ENCODE data around the gene AMIGO1.

Gene AMIGO1

GRCh38 chr1:109542657-109543056 is 33.1 kb upstream of the AMIGO1 start:
- Histone ChIP-seq H3K4me1 (ENCODE audit: control insufficient read depth, insufficient read depth, low read length, poor library complexity, severe bottlenecking) (peaks cover 16% of the 10 kb centered on the region), H3K36me3 (ENCODE audit: control insufficient read depth, insufficient read depth, low read length) (no peaks in the 10 kb centered on the region), H3K4me3 (ENCODE audit: insufficient read depth, low read depth, low read length, poor library complexity, severe bottlenecking) (no peak overlapping the region), H3K9me3 (ENCODE audit: control insufficient read depth, low read length) (no peaks in the 10 kb centered on the region), H3K27me3 (replicated peaks; ENCODE audit: control insufficient read depth, insufficient read depth, low read length, poor library complexity, severe bottlenecking) (no peaks in the 10 kb centered on the region), H3K27ac (ENCODE audit: insufficient read depth, low read length, poor library complexity, severe bottlenecking) (no peak overlapping the region)
- no peak for DNase-seq

- no peaks in the 10 kb centered on the region for H3K27me3 ChIP-seq (replicated peaks; ENCODE audit: control insufficient read depth, insufficient read depth, low read length, poor library complexity, severe bottlenecking)
- no peak for DNase-seq
- peaks cover under 1% of the 10 kb centered on the region for H3K4me1 ChIP-seq (ENCODE audit: control insufficient read depth, insufficient read depth, low read length, poor library complexity, severe bottlenecking)
- H3K4me3 ChIP-seq (ENCODE audit: insufficient read depth, low read depth, low read length, poor library complexity, severe bottlenecking), result no peak overlapping the region
- no peak overlapping the region for H3K27ac ChIP-seq (ENCODE audit: insufficient read depth, low read length, poor library complexity, severe bottlenecking)
- H3K9me3 ChIP-seq (ENCODE audit: control insufficient read depth, low read length), result no peaks in the 10 kb centered on the region
- H3K36me3 ChIP-seq (ENCODE audit: control insufficient read depth, insufficient read depth, low read length), result no peaks in the 10 kb centered on the region
Observed at GRCh38 chr1:109541102-109541501, 31.6 kb upstream of the AMIGO1 start.

GRCh38 chr1:109539676-109540075 is 30.1 kb upstream of the AMIGO1 start, which contains the start of gene GPR61:
Gene GPR61, plus strand, starts transcription at chr1:109539872. Its CDS starts 3,151 bp downstream, at chr1:109543023.
- H3K36me3 ChIP-seq (ENCODE audit: control insufficient read depth, insufficient read depth, low read length), result no peaks in the 10 kb centered on the region
- no peak within 1 kb of the TSS for H3K27ac ChIP-seq (ENCODE audit: insufficient read depth, low read length, poor library complexity, severe bottlenecking)
- DNase-seq, result no peak
- no peak within 1 kb of the TSS for H3K4me3 ChIP-seq (ENCODE audit: insufficient read depth, low read depth, low read length, poor library complexity, severe bottlenecking)
- no peaks in the 10 kb centered on the region for H3K9me3 ChIP-seq (ENCODE audit: control insufficient read depth, low read length)
- no peaks in the 10 kb centered on the region for H3K4me1 ChIP-seq (ENCODE audit: control insufficient read depth, insufficient read depth, low read length, poor library complexity, severe bottlenecking)
- H3K27me3 ChIP-seq (replicated peaks; ENCODE audit: control insufficient read depth, insufficient read depth, low read length, poor library complexity, severe bottlenecking), result no peaks in the 10 kb centered on the region

GRCh38 chr1:109538827-109539555 is 29.5 kb upstream of the AMIGO1 start:
- Histone ChIP-seq H3K36me3 (ENCODE audit: control insufficient read depth, insufficient read depth, low read length) (no peaks in the 10 kb centered on the region), H3K9me3 (ENCODE audit: control insufficient read depth, low read length) (no peaks in the 10 kb centered on the region), H3K4me3 (ENCODE audit: insufficient read depth, low read depth, low read length, poor library complexity, severe bottlenecking) (no peak overlapping the region), H3K27ac (ENCODE audit: insufficient read depth, low read length, poor library complexity, severe bottlenecking) (no peak overlapping the region), H3K27me3 (replicated peaks; ENCODE audit: control insufficient read depth, insufficient read depth, low read length, poor library complexity, severe bottlenecking) (no peaks in the 10 kb centered on the region), H3K4me1 (ENCODE audit: control insufficient read depth, insufficient read depth, low read length, poor library complexity, severe bottlenecking) (no peaks in the 10 kb centered on the region)
- no peak for DNase-seq

- Histone ChIP-seq H3K27ac (ENCODE audit: insufficient read depth, low read length, poor library complexity, severe bottlenecking) (no peak overlapping the region), H3K9me3 (ENCODE audit: control insufficient read depth, low read length) (no peaks in the 10 kb centered on the region), H3K27me3 (replicated peaks; ENCODE audit: control insufficient read depth, insufficient read depth, low read length, poor library complexity, severe bottlenecking) (no peaks in the 10 kb centered on the region), H3K36me3 (ENCODE audit: control insufficient read depth, insufficient read depth, low read length) (no peaks in the 10 kb centered on the region), H3K4me1 (ENCODE audit: control insufficient read depth, insufficient read depth, low read length, poor library complexity, severe bottlenecking) (peaks cover 2% of the 10 kb centered on the region), H3K4me3 (ENCODE audit: insufficient read depth, low read depth, low read length, poor library complexity, severe bottlenecking) (no peak overlapping the region)
- DNase-seq, result no peak
Observed at GRCh38 chr1:109537450-109538178, 28.1 kb upstream of the AMIGO1 start.

- Histone ChIP-seq H3K4me1 (ENCODE audit: control insufficient read depth, insufficient read depth, low read length, poor library complexity, severe bottlenecking) (peaks cover 18% of the 10 kb centered on the region), H3K9me3 (ENCODE audit: control insufficient read depth, low read length) (no peaks in the 10 kb centered on the region), H3K4me3 (ENCODE audit: insufficient read depth, low read depth, low read length, poor library complexity, severe bottlenecking) (no peak overlapping the region), H3K27ac (ENCODE audit: insufficient read depth, low read length, poor library complexity, severe bottlenecking) (no peak overlapping the region), H3K27me3 (replicated peaks; ENCODE audit: control insufficient read depth, insufficient read depth, low read length, poor library complexity, severe bottlenecking) (no peaks in the 10 kb centered on the region), H3K36me3 (ENCODE audit: control insufficient read depth, insufficient read depth, low read length) (no peaks in the 10 kb centered on the region)
- DNase-seq, result no peak
Observed at GRCh38 chr1:109535971-109536491, 26.5 kb upstream of the AMIGO1 start.

GRCh38 chr1:109535481-109535880 is 26.0 kb upstream of the AMIGO1 start:
- H3K36me3 ChIP-seq (ENCODE audit: control insufficient read depth, insufficient read depth, low read length), result no peaks in the 10 kb centered on the region
- H3K4me3 ChIP-seq (ENCODE audit: insufficient read depth, low read depth, low read length, poor library complexity, severe bottlenecking), result no peak overlapping the region
- H3K4me1 ChIP-seq (ENCODE audit: control insufficient read depth, insufficient read depth, low read length, poor library complexity, severe bottlenecking), result peaks cover 22% of the 10 kb centered on the region
- H3K9me3 ChIP-seq (ENCODE audit: control insufficient read depth, low read length), result no peaks in the 10 kb centered on the region
- DNase-seq, result no peak
- H3K27ac ChIP-seq (ENCODE audit: insufficient read depth, low read length, poor library complexity, severe bottlenecking), result no peak overlapping the region
- H3K27me3 ChIP-seq (replicated peaks; ENCODE audit: control insufficient read depth, insufficient read depth, low read length, poor library complexity, severe bottlenecking), result no peaks in the 10 kb centered on the region

GRCh38 chr1:109534307-109534858 is 24.9 kb upstream of the AMIGO1 start:
- Histone ChIP-seq H3K27ac (ENCODE audit: insufficient read depth, low read length, poor library complexity, severe bottlenecking) (no peak overlapping the region), H3K36me3 (ENCODE audit: control insufficient read depth, insufficient read depth, low read length) (no peaks in the 10 kb centered on the region), H3K9me3 (ENCODE audit: control insufficient read depth, low read length) (no peaks in the 10 kb centered on the region), H3K27me3 (replicated peaks; ENCODE audit: control insufficient read depth, insufficient read depth, low read length, poor library complexity, severe bottlenecking) (no peaks in the 10 kb centered on the region), H3K4me3 (ENCODE audit: insufficient read depth, low read depth, low read length, poor library complexity, severe bottlenecking) (no peak overlapping the region), H3K4me1 (ENCODE audit: control insufficient read depth, insufficient read depth, low read length, poor library complexity, severe bottlenecking) (peaks cover 22% of the 10 kb centered on the region)
- DNase-seq, result no peak

- Histone ChIP-seq H3K9me3 (ENCODE audit: control insufficient read depth, low read length) (no peaks in the 10 kb centered on the region), H3K4me1 (ENCODE audit: control insufficient read depth, insufficient read depth, low read length, poor library complexity, severe bottlenecking) (peaks cover 22% of the 10 kb centered on the region), H3K27me3 (replicated peaks; ENCODE audit: control insufficient read depth, insufficient read depth, low read length, poor library complexity, severe bottlenecking) (no peaks in the 10 kb centered on the region), H3K4me3 (ENCODE audit: insufficient read depth, low read depth, low read length, poor library complexity, severe bottlenecking) (peak overlapping the region; percentile 50), H3K36me3 (ENCODE audit: control insufficient read depth, insufficient read depth, low read length) (no peaks in the 10 kb centered on the region), H3K27ac (ENCODE audit: insufficient read depth, low read length, poor library complexity, severe bottlenecking) (no peak overlapping the region)
- DNase-seq, result peak; percentile 75 to 88 (median 84)
Observed at GRCh38 chr1:109532365-109533136, 23.0 kb upstream of the AMIGO1 start.

Measured in effector memory CD4-positive, alpha-beta T cell (primary cell).